Effector memory CD4-positive, alpha-beta T cell (primary cell): Measurements from ENCODE around the gene FNDC3B.

Experiments used
- DNase-seq, 3 donors: peaks; one replicate each; pipeline ENCODE4 v3.0.0-alpha.2; 2020
- H3K27ac ChIP-seq: 2 replicates; pipeline ENCODE4 v1.7.0; 2013; ENCODE audit warnings: mild to moderate bottlenecking, low read length, moderate library complexity; ENCODE audit not compliant: insufficient read depth, poor library complexity, severe bottlenecking
- H3K27me3 ChIP-seq: replicated peaks from 2 replicates; pipeline ENCODE4 v1.7.0; 2013; ENCODE audit warnings: mild to moderate bottlenecking, low read length; ENCODE audit not compliant: insufficient read depth, control insufficient read depth, poor library complexity, severe bottlenecking
- H3K36me3 ChIP-seq: 2 replicates; pipeline ENCODE4 v1.7.0; 2013; ENCODE audit warnings: mild to moderate bottlenecking, low read length, moderate library complexity; ENCODE audit not compliant: control insufficient read depth, insufficient read depth
- H3K4me1 ChIP-seq: 2 replicates; pipeline ENCODE4 v1.7.0; 2013; ENCODE audit warnings: low read length, mild to moderate bottlenecking; ENCODE audit not compliant: control insufficient read depth, insufficient read depth, poor library complexity, severe bottlenecking
- H3K4me3 ChIP-seq: 2 replicates; pipeline ENCODE4 v1.7.0; 2013; ENCODE audit warnings: low read length, low read depth, mild to moderate bottlenecking; ENCODE audit not compliant: insufficient read depth, poor library complexity, severe bottlenecking
- H3K9me3 ChIP-seq: 2 replicates; pipeline ENCODE4 v1.7.0; 2013; ENCODE audit warnings: mild to moderate bottlenecking, low read length, moderate library complexity; ENCODE audit not compliant: control insufficient read depth

The FNDC3B gene

DNA sequence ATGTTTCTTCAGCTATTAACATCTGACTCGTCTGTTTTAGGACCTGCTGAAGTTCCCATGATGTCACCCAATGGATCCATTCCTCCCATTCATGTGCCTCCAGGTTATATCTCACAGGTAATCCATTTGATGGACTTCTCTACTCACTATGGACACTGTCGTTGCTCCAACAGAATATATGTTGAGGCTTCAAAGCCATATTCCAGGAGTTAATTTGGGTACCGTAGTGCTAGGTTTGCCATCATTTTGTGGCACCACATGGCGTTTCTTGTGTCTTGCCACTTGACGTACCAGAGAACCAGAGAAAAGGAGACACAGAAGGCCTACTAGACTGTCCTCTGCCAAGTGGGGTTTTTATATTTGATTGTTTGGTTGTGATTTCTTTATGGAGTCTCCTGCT lies 187.5 kb downstream of the FNDC3B start:
- no peaks in the 10 kb centered on the region for H3K4me1 ChIP-seq
- H3K27me3 ChIP-seq, result no peaks in the 10 kb centered on the region
- DNase-seq, result no peak
- no peak overlapping the region for H3K27ac ChIP-seq
- H3K4me3 ChIP-seq, result no peak overlapping the region
- H3K36me3 ChIP-seq, result peaks cover 4% of the 10 kb centered on the region
- H3K9me3 ChIP-seq, result no peaks in the 10 kb centered on the region

DNA sequence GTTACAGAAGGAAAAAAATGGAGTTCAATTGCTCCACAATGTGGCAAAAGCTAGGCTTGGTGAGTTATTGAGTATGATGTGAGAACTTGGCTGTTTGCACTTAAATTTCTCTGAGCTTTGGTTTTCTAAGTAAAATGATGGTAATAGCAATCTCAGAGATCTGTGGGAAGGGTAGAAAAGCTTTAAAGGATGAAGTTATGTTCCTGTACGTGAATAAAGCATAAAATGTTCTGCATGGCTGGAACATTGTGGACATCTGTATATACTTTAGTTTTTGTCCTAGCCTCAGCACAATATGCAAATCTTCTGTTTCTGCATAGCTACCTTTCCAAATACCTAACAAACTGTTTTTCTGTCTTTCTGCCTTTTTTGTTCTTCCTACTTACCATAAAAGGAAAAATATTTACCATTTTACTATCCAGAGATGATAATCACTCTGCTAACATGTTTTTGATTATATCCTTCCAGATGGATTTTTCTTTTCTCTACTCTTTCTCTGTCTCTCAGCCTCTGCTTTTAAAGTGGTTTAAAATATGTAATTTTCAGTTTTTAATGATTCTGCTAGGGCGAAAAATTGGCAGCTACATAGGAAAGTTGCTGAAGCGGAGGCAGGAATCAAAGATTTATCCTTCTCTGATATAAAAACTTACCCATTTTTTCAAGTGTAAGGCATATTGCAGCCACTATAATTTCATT lies 188.1 kb downstream of the FNDC3B start:
- H3K4me3 ChIP-seq, result no peak overlapping the region
- H3K36me3 ChIP-seq, result peaks cover 4% of the 10 kb centered on the region
- no peaks in the 10 kb centered on the region for H3K9me3 ChIP-seq
- H3K4me1 ChIP-seq, result no peaks in the 10 kb centered on the region
- H3K27me3 ChIP-seq, result no peaks in the 10 kb centered on the region
- no peak overlapping the region for H3K27ac ChIP-seq
- DNase-seq, result no peak

DNA sequence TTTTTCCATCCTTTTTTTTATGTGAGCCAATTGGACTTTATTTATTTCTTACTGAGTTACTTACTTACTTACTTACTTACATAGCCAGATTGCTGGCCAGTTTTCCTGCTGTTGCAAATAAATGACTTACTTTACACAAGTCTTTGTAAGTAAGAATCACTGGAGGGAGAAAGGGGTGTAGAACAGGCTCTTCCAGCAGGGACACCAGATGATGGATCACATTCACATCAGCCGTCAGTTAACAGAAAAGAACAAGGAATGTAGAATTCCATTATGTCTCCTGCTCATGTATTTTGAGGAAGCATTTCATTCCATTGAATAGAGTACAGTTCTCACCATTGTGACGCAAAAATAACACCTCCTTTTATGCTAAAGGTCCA lies 188.6 kb downstream of the FNDC3B start:
- no peak overlapping the region for H3K27ac ChIP-seq
- no peaks in the 10 kb centered on the region for H3K27me3 ChIP-seq
- no peaks in the 10 kb centered on the region for H3K4me1 ChIP-seq
- H3K9me3 ChIP-seq, result no peaks in the 10 kb centered on the region
- H3K4me3 ChIP-seq, result no peak overlapping the region
- H3K36me3 ChIP-seq, result peaks cover 4% of the 10 kb centered on the region
- DNase-seq, result no peak

DNA sequence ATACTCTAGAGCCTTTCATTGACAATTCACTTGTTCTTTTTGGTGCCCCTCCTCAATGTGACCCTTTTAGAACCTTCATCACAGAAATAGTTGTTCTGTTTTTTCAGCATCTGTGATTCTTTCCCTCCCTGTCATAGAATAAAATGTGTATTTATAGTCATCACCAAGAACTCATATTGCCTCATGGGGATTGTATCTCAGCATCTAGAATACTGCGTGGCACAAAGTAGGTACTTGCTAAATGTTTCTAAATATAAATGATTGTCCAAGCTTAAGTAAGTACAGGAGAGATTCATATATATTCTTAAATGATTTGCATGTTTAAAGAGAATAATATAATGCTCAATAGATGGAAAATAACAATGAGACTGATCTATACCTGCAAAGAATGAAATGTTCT lies 190.1 kb downstream of the FNDC3B start:
- Histone ChIP-seq H3K27ac (no peak overlapping the region), H3K4me3 (no peak overlapping the region), H3K27me3 (no peaks in the 10 kb centered on the region), H3K4me1 (no peaks in the 10 kb centered on the region), H3K36me3 (peaks cover 4% of the 10 kb centered on the region), H3K9me3 (no peaks in the 10 kb centered on the region)
- DNase-seq, result no peak

DNA sequence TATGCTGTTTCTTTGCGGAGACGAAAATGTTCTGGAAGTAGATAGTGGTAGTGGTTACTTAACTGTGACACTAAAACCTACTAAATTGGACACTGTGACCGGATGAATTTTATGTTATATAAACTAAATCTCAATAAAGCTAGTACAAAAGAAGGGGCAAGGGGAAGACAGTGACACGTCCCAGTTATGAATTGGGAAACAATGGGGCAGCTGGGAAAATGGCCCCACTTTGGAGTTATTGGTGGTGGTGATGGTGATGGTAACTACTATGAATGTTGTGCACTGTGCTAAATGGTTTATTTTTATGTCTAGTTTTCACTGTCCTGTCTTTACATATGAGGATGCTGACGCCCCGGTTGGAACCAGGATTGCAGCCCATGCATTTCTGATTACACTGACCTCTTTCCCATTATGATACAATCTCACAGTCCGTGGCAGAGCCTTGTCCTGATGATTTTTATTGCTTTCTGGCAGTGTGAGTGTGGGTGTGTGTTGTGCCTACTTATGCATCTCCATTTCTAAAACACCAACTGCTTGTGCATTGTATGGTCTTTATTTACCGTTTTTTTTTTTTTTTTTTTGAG lies 192.0 kb downstream of the FNDC3B start:
- Histone ChIP-seq H3K27ac (no peak overlapping the region), H3K4me3 (no peak overlapping the region), H3K9me3 (no peaks in the 10 kb centered on the region), H3K4me1 (no peaks in the 10 kb centered on the region), H3K27me3 (no peaks in the 10 kb centered on the region), H3K36me3 (peaks cover 4% of the 10 kb centered on the region)
- no peak for DNase-seq

DNA sequence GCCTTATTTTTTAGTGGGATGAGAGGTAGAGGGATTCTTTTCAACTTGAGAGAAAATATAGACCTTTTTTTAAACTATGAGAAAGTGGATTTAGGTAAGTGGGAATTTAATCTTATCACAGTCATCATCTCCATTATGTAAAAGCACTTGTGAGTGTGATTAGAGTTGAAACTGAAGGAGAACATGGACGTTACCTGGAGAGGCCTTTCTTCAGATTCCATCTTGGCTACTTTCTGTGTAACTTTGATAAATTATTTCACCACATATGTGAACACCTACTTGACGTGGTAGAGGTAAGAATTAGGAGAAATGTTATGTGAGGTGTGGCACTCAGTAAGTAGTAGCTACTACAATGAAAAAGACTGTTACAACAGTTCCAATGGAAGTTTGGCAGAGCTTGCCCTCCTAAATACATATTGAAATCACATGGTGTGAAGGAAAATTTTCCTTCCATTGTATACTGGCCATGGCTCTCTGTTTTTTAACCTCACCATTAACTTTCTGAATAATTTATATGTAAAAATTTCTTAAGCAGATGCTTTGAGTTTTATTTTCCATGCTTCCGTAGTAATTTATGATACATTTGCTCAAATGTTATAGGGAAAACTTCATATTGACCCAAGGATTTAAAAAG lies 193.3 kb downstream of the FNDC3B start:
- Histone ChIP-seq H3K4me3 (no peak overlapping the region), H3K9me3 (no peaks in the 10 kb centered on the region), H3K36me3 (no peaks in the 10 kb centered on the region), H3K27me3 (no peaks in the 10 kb centered on the region), H3K27ac (no peak overlapping the region), H3K4me1 (no peaks in the 10 kb centered on the region)
- DNase-seq, result no peak

DNA sequence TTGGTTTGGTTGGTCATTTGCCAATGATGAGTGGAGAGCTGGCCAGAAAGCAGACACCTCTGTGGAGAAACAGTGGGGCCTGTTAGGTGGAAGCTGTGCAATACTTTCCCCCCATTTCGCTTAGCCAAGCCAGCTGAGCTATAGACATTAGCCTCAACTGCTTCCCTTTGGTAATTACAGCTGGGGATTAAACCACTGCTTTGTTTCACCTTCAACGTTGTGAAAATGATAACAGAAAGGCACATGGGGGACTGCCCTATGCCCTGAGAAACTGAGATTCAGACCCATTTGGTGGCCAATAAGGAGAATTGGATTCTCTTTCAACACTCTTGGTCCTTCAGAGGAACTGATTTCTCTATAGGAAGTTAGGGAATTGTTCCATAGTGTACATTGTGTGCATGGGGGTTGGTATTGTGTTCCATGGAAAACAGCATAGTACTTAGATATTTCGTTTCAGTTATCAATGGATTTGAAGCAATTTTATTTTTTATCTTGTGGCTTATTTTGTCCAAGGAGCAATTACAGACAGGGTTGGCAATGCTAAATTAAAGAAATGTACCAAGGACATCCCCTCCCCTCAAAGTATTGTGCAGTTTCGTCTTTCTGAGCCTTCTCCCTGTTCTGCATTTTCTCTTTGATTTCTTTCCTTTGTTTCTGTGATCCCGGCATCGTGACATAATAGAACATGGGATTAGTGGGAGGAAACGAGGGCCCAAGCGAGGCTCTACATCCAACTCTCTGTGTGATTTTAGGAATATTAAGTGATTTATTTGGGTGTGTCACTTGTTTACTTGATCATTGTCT lies 194.3 kb downstream of the FNDC3B start:
- no peaks in the 10 kb centered on the region for H3K27me3 ChIP-seq
- DNase-seq, result no peak
- no peak overlapping the region for H3K27ac ChIP-seq
- H3K9me3 ChIP-seq, result no peaks in the 10 kb centered on the region
- no peaks in the 10 kb centered on the region for H3K4me1 ChIP-seq
- no peaks in the 10 kb centered on the region for H3K36me3 ChIP-seq
- no peak overlapping the region for H3K4me3 ChIP-seq

DNA sequence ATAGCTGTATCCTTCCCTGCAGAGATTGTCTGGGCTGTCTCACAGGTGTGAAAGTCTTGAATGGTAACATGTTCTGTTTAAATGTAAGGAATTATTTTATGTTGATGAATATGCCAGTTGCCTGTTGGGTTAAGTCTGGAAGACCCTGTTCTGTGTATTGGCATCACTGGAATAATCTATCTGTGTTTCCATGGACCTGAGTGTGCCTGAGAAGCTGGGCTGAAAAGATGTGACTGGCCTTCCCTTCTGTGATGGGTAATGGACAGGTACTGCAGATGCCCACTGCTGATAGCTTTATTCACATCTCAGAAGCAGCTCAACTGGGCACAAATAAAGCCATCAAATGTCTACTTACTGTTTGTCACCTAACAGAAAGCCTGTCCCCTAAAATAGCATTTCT lies 196.3 kb downstream of the FNDC3B start:
- no peak for DNase-seq

DNA sequence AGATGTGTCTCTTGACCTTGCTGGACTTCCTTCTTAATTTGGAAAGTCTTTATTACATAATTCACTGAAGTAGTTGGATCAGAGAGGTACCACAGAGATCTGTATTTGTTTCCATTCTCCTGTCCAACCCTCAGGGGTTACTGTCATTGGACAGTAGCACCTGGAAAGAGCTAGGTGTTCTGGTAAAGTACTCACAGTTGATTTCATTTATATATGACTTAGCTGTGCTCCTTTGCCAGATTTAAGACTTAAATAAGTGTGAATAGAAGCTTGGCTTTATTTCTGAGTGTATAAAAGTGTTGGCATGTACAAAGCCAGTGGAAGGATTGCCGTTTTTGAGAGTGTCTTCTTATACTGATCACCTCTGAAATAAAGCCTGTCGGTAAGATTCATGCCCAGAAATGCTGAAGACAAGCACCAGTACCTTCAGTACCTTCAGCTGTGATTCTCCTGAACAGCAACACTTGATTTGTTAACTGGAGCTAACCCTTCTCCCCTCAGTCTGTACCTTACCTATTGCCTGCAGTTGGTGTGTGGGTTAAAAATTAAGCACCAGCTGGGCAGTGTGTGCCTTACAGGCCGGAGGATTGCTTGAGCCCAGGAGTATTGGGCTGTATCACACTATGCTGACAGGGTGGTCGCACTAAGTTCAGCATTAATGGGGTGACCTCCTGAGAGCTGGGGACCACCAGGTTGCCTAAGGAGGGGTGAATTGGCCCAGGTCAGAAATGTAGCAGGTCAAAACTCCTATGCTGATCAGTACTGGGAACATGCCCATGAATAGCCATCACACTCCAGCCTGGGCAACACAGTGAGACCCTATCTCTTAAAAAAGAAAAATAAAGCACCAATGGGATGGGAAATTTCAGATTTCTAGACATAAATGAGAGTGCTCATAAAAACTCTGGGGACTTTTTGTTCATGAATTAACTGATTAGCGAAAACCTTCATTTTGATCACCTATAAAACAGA lies 197.7 kb downstream of the FNDC3B start:
- no peak overlapping the region for H3K27ac ChIP-seq
- H3K27me3 ChIP-seq, result no peaks in the 10 kb centered on the region
- DNase-seq, result no peak
- H3K9me3 ChIP-seq, result peaks cover 2% of the 10 kb centered on the region
- no peaks in the 10 kb centered on the region for H3K36me3 ChIP-seq
- H3K4me3 ChIP-seq, result no peak overlapping the region
- H3K4me1 ChIP-seq, result no peaks in the 10 kb centered on the region

More for the DNA sequence above, 196.3 kb downstream of the FNDC3B start:
- H3K27me3 ChIP-seq, result no peaks in the 10 kb centered on the region
- no peaks in the 10 kb centered on the region for H3K36me3 ChIP-seq
- H3K9me3 ChIP-seq, result no peaks in the 10 kb centered on the region
- no peak overlapping the region for H3K27ac ChIP-seq
- H3K4me1 ChIP-seq, result no peaks in the 10 kb centered on the region
- H3K4me3 ChIP-seq, result no peak overlapping the region
